ENCODE data around the gene IER3.
"Not testable (repeated sequence)": the region's sequence is repeated elsewhere in the genome, so short reads cannot be mapped to it uniquely, and the experiment has no call there.

The IER3 gene

GRCh38 chr6:30725713-30726505, 18.4 kb downstream of the IER3 start:
- Histone ChIP-seq H3K27me3 (no peaks in the 10 kb centered on the region), H3K36me3 (peaks cover 54 to 80% (median 66%) of the 10 kb centered on the region in 3 donors), H3K9me3 (no peaks in the 10 kb centered on the region), H3K27ac (peak overlapping the region; percentile 23 to 35), H3K4me1 (peaks cover 0 to 62% (median 25%) of the 10 kb centered on the region in 4 donors), H3K4me3 (no peak overlapping the region)
- DNase-seq = no peak
- TF ChIP-seq CTCF (IDR thresholded peaks at IDR 0.05) = no peak
- intact Hi-C loops (cut with DNase I; ENCODE audit: low total_unique reads) = no loop called here

- Histone ChIP-seq H3K4me3 (no peak overlapping the region), H3K36me3 (peaks cover 49 to 72% (median 58%) of the 10 kb centered on the region in 3 donors), H3K27ac (peak overlapping the region; percentile 8 to 23), H3K27me3 (no peaks in the 10 kb centered on the region), H3K4me1 (peaks cover 0 to 55% (median 21%) of the 10 kb centered on the region in 4 donors), H3K9me3 (no peaks in the 10 kb centered on the region)
- DNase-seq = no peak
- intact Hi-C loops (cut with DNase I; ENCODE audit: low total_unique reads) = loop anchor here (5.0 kb wide), 1 partner anchor 108 kb away; the partner anchor contains the start of genes MRPS18B and PPP1R10
- no peak for TF ChIP-seq CTCF (IDR thresholded peaks at IDR 0.05)
Measured at GRCh38 chr6:30724906-30725667, 19.3 kb downstream of the IER3 start.

GRCh38 chr6:30723843-30724741, 20.3 kb downstream of the IER3 start:
- Histone ChIP-seq H3K27ac (peak overlapping the region; percentile 8 to 23), H3K36me3 (peaks cover 39 to 62% (median 48%) of the 10 kb centered on the region in 3 donors), H3K4me1 (peaks cover 0 to 63% (median 25%) of the 10 kb centered on the region in 4 donors)
- not testable (repeated sequence) for DNase-seq, H3K9me3 ChIP-seq, H3K4me3 ChIP-seq, H3K27me3 ChIP-seq
- intact Hi-C loops (cut with DNase I; ENCODE audit: low total_unique reads) = loop anchor here (5.0 kb wide), 1 partner anchor 107 kb away; the partner anchor contains the start of genes MRPS18B and PPP1R10

GRCh38 chr6:30723159-30723842, 21.0 kb downstream of the IER3 start:
- not testable (repeated sequence) for H3K27me3 ChIP-seq, H3K9me3 ChIP-seq, H3K4me3 ChIP-seq, DNase-seq
- intact Hi-C loops (cut with DNase I; ENCODE audit: low total_unique reads) = loop anchor here (5.0 kb wide), 1 partner anchor 106 kb away; the partner anchor contains the start of genes MRPS18B and PPP1R10
- Histone ChIP-seq H3K4me1 (peaks cover 0 to 64% (median 26%) of the 10 kb centered on the region in 4 donors), H3K27ac (peak overlapping the region in 1 of 2 donors; percentile 4), H3K36me3 (peaks cover 35 to 55% (median 40%) of the 10 kb centered on the region in 3 donors)

- H3K27ac ChIP-seq = peak overlapping the region; percentile 78 to 88
- TF ChIP-seq CTCF (IDR thresholded peaks at IDR 0.05) = peak; percentile 97 to 99
- no peaks in the 10 kb centered on the region for H3K27me3 ChIP-seq
- peaks cover 0 to 64% (median 32%) of the 10 kb centered on the region in 4 donors for H3K4me1 ChIP-seq
- H3K9me3 ChIP-seq = no peaks in the 10 kb centered on the region
- H3K36me3 ChIP-seq = peaks cover 27 to 47% (median 32%) of the 10 kb centered on the region in 3 donors
- peak overlapping the region; percentile 74 to 88 for H3K4me3 ChIP-seq
- DNase-seq = peak; percentile 72 to 89
- intact Hi-C loops (cut with DNase I; ENCODE audit: low total_unique reads) = loop anchor here (1.0 to 5.0 kb wide), 2 partner anchors 43 to 105 kb away; partner anchors contain the start of genes MRPS18B and PPP1R10
Measured at GRCh38 chr6:30722280-30723112, 21.9 kb downstream of the IER3 start.

- H3K27ac ChIP-seq = peak overlapping the region; percentile 78 to 88
- intact Hi-C loops (cut with DNase I; ENCODE audit: low total_unique reads) = loop anchor here (1.0 to 5.0 kb wide), 2 partner anchors 43 to 105 kb away; partner anchors contain the start of genes MRPS18B and PPP1R10
Measured at GRCh38 chr6:30722025-30722279, 22.4 kb downstream of the IER3 start.

More at GRCh38 chr6:30722025-30722279, 22.4 kb downstream of the IER3 start:
- H3K4me3 ChIP-seq = peak overlapping the region; percentile 74 to 88
- H3K4me1 ChIP-seq = peaks cover 0 to 61% (median 32%) of the 10 kb centered on the region in 4 donors
- DNase-seq = peak in 1 of 2 donors; percentile 80
- H3K27me3 ChIP-seq, H3K9me3 ChIP-seq: not testable (repeated sequence)
- H3K36me3 ChIP-seq = peaks cover 22 to 42% (median 27%) of the 10 kb centered on the region in 3 donors
